ENCODE results near the gene LRRC31. TPM values are rescaled to one million over a fixed set of nuclear protein-coding genes. Genes with fewer than 3 reads are reported as not detected.

LRRC31 gene
- total RNA-seq, 2 experiments from 2014 or later, result not detected

- POLR2A ChIA-PET, result no interaction called here
- Mint-ChIP-seq H3K9me3 (ENCODE audit: low read depth) (no peaks in the 10 kb centered on the region), H3K36me3 (ENCODE audit: low read depth) (no peaks in the 10 kb centered on the region), H3K27ac (no peak overlapping the region), H3K4me1 (no peaks in the 10 kb centered on the region), H3K4me3 (no peak overlapping the region), H3K27me3 (peaks cover 4% of the 10 kb centered on the region)
- ATAC-seq (no peak), DNase-seq (no peak)
- intact Hi-C loops (cut with DNase I, micrococcal nuclease), result no loop called here
- CTCF ChIA-PET, result no interaction called here
These were observed 33.4 kb downstream of the LRRC31 start for GRCh38 chr3:169836078-169836941.

GRCh38 chr3:169835533-169835932 lies 34.2 kb downstream of the LRRC31 start:
- ChIA-PET POLR2A (no interaction called here), CTCF (no interaction called here)
- Mint-ChIP-seq H3K27me3 (peaks cover 4% of the 10 kb centered on the region), H3K9me3 (ENCODE audit: low read depth) (no peaks in the 10 kb centered on the region), H3K4me1 (no peaks in the 10 kb centered on the region), H3K27ac (no peak overlapping the region), H3K4me3 (no peak overlapping the region), H3K36me3 (ENCODE audit: low read depth) (no peaks in the 10 kb centered on the region)
- intact Hi-C loops (cut with DNase I, micrococcal nuclease), result no loop called here
- no peak for DNase-seq
- ATAC-seq, result no peak

GRCh38 chr3:169827712-169828111 lies 42.0 kb downstream of the LRRC31 start:
- Mint-ChIP-seq H3K36me3 (ENCODE audit: low read depth) (no peaks in the 10 kb centered on the region), H3K4me1 (no peaks in the 10 kb centered on the region), H3K4me3 (no peak overlapping the region), H3K27me3 (peaks cover 5% of the 10 kb centered on the region), H3K27ac (no peak overlapping the region), H3K9me3 (ENCODE audit: low read depth) (no peaks in the 10 kb centered on the region)
- POLR2A ChIA-PET, result no interaction called here
- ATAC-seq (no peak), DNase-seq (no peak)
- CTCF ChIA-PET, result no interaction called here
- intact Hi-C loops (cut with DNase I, micrococcal nuclease), result no loop called here

GRCh38 chr3:169825316-169825715 lies 44.4 kb downstream of the LRRC31 start:
- H3K27me3 Mint-ChIP-seq, result peaks cover 10% of the 10 kb centered on the region
- DNase-seq, result no peak
- no peak for ATAC-seq
- intact Hi-C loops (cut with DNase I, micrococcal nuclease), result no loop called here
- no peaks in the 10 kb centered on the region for H3K4me1 Mint-ChIP-seq
- no peak overlapping the region for H3K4me3 Mint-ChIP-seq
- H3K9me3 Mint-ChIP-seq (ENCODE audit: low read depth), result no peaks in the 10 kb centered on the region
- ChIA-PET CTCF (no interaction called here), POLR2A (no interaction called here)
- H3K27ac Mint-ChIP-seq, result no peak overlapping the region
- H3K36me3 Mint-ChIP-seq (ENCODE audit: low read depth), result no peaks in the 10 kb centered on the region

- Mint-ChIP-seq H3K4me3 (no peak overlapping the region), H3K4me1 (no peaks in the 10 kb centered on the region), H3K27me3 (peaks cover 14% of the 10 kb centered on the region), H3K36me3 (ENCODE audit: low read depth) (no peaks in the 10 kb centered on the region), H3K9me3 (ENCODE audit: low read depth) (no peaks in the 10 kb centered on the region), H3K27ac (no peak overlapping the region)
- ChIA-PET CTCF (interaction anchor here (0.6 to 1.6 kb wide), 2 partner anchors 40 to 89 kb away, joined by 3 read pairs; no protein-coding TSS in a partner anchor), POLR2A (interaction anchor here (0.5 kb wide), 1 partner anchor 16 kb away, joined by 3 read pairs; no protein-coding TSS in a partner anchor)
- no peak for ATAC-seq
- intact Hi-C loops (cut with DNase I, micrococcal nuclease), result no loop called here
- DNase-seq, result no peak
These were observed 46.8 kb downstream of the LRRC31 start for GRCh38 chr3:169822983-169823382.

GRCh38 chr3:169822540-169822939 lies 47.2 kb downstream of the LRRC31 start:
- Mint-ChIP-seq H3K36me3 (ENCODE audit: low read depth) (no peaks in the 10 kb centered on the region), H3K27me3 (peaks cover 14% of the 10 kb centered on the region)
- CTCF ChIA-PET, result interaction anchor here (0.6 to 1.6 kb wide), 2 partner anchors 41 to 88 kb away, joined by 3 read pairs; no protein-coding TSS in a partner anchor

GRCh38 chr3:169822091-169822490 lies 47.6 kb downstream of the LRRC31 start:
- no peak overlapping the region for H3K4me3 Mint-ChIP-seq
- no peaks in the 10 kb centered on the region for H3K9me3 Mint-ChIP-seq (ENCODE audit: low read depth)
- DNase-seq (no peak), ATAC-seq (no peak)
- H3K36me3 Mint-ChIP-seq (ENCODE audit: low read depth), result no peaks in the 10 kb centered on the region
- H3K27me3 Mint-ChIP-seq, result peaks cover 14% of the 10 kb centered on the region
- H3K4me1 Mint-ChIP-seq, result no peaks in the 10 kb centered on the region
- intact Hi-C loops (cut with DNase I, micrococcal nuclease), result no loop called here
- ChIA-PET POLR2A (interaction anchor here (0.7 kb wide), 1 partner anchor 328 kb away, joined by 3 read pairs; no protein-coding TSS in a partner anchor), CTCF (interaction anchor here (0.9 to 1.6 kb wide), 2 partner anchors 9 to 41 kb away, joined by 3 read pairs; no protein-coding TSS in a partner anchor)
- H3K27ac Mint-ChIP-seq, result no peak overlapping the region

More at GRCh38 chr3:169822540-169822939, 47.2 kb downstream of the LRRC31 start:
- no peaks in the 10 kb centered on the region for H3K4me1 Mint-ChIP-seq
- no peaks in the 10 kb centered on the region for H3K9me3 Mint-ChIP-seq (ENCODE audit: low read depth)
- intact Hi-C loops (cut with DNase I, micrococcal nuclease), result no loop called here
- H3K4me3 Mint-ChIP-seq, result no peak overlapping the region
- no peak overlapping the region for H3K27ac Mint-ChIP-seq
- ATAC-seq, result no peak
- POLR2A ChIA-PET, result interaction anchor here (0.5 to 0.7 kb wide), 2 partner anchors 16 to 328 kb away, joined by 3 read pairs; no protein-coding TSS in a partner anchor
- no peak for DNase-seq

- Mint-ChIP-seq H3K9me3 (ENCODE audit: low read depth) (peaks cover 13% of the 10 kb centered on the region), H3K27me3 (peaks cover 13% of the 10 kb centered on the region), H3K4me1 (peaks cover 11% of the 10 kb centered on the region), H3K4me3 (no peak overlapping the region), H3K27ac (no peak overlapping the region), H3K36me3 (ENCODE audit: low read depth) (peaks cover 10% of the 10 kb centered on the region)
- ATAC-seq, result no peak
- intact Hi-C loops (cut with DNase I, micrococcal nuclease), result no loop called here
- DNase-seq, result no peak
- CTCF ChIA-PET, result no interaction called here
- POLR2A ChIA-PET, result no interaction called here
These were observed 51.4 kb downstream of the LRRC31 start for GRCh38 chr3:169818316-169818715.

GRCh38 chr3:169815590-169816150 lies 54.1 kb downstream of the LRRC31 start:
- ATAC-seq (no peak), DNase-seq (no peak)
- ChIA-PET CTCF (interaction anchor here (0.7 kb wide), 1 partner anchor 47 kb away, joined by 3 read pairs; no protein-coding TSS in a partner anchor), POLR2A (no interaction called here)
- Mint-ChIP-seq H3K9me3 (ENCODE audit: low read depth) (peaks cover 13% of the 10 kb centered on the region), H3K4me1 (peaks cover 27% of the 10 kb centered on the region), H3K36me3 (ENCODE audit: low read depth) (peaks cover 10% of the 10 kb centered on the region), H3K4me3 (no peak overlapping the region), H3K27me3 (peaks cover 6% of the 10 kb centered on the region), H3K27ac (no peak overlapping the region)
- intact Hi-C loops (cut with DNase I, micrococcal nuclease), result no loop called here

GRCh38 chr3:169813757-169814517 lies 55.8 kb downstream of the LRRC31 start:
- Mint-ChIP-seq H3K27me3 (peaks cover 6% of the 10 kb centered on the region), H3K4me1 (peaks cover 27% of the 10 kb centered on the region), H3K27ac (peak overlapping the region; percentile 82), H3K4me3 (peak overlapping the region; percentile 77), H3K9me3 (ENCODE audit: low read depth) (peaks cover 13% of the 10 kb centered on the region), H3K36me3 (ENCODE audit: low read depth) (peaks cover 10% of the 10 kb centered on the region)
- ChIA-PET CTCF (interaction anchor here (0.6 to 1.6 kb wide), 2 partner anchors 40 to 1811 kb away, joined by 3 to 8 read pairs; partner anchors contain the start of gene MYNN), POLR2A (interaction anchor here (1.4 kb wide), 1 partner anchor 153 kb away, joined by 3 read pairs; no protein-coding TSS in a partner anchor)
- ATAC-seq (peak; percentile 84), DNase-seq (peak; percentile 89)
- intact Hi-C loops (cut with DNase I, micrococcal nuclease), result loop anchor here (1.0 to 5.0 kb wide), 9 partner anchors 42 to 367 kb away; partner anchors contain the start of genes SEC62 (in 2 of the 2), GPR160 (in 1 of the 2), PHC3 (in 1 of the 2) and TERC (in 1 of the 2)

- Mint-ChIP-seq H3K27me3 (peaks cover 4% of the 10 kb centered on the region), H3K27ac (peak overlapping the region; percentile 82), H3K4me1 (peaks cover 27% of the 10 kb centered on the region), H3K4me3 (peak overlapping the region; percentile 77), H3K36me3 (ENCODE audit: low read depth) (peaks cover 10% of the 10 kb centered on the region), H3K9me3 (ENCODE audit: low read depth) (peaks cover 13% of the 10 kb centered on the region)
- intact Hi-C loops (cut with DNase I, micrococcal nuclease), result loop anchor here (1.0 to 5.0 kb wide), 9 partner anchors 41 to 368 kb away; partner anchors contain the start of genes SEC62 (in 2 of the 2), GPR160 (in 1 of the 2), PHC3 (in 1 of the 2) and TERC (in 1 of the 2)
- DNase-seq (no peak), ATAC-seq (peak; percentile 2)
- POLR2A ChIA-PET, result interaction anchor here (1.4 kb wide), 1 partner anchor 154 kb away, joined by 3 read pairs; no protein-coding TSS in a partner anchor
- CTCF ChIA-PET, result interaction anchor here (1.1 kb wide), 2 partner anchors 49 to 155 kb away, joined by 3 read pairs; no protein-coding TSS in a partner anchor
These were observed 56.5 kb downstream of the LRRC31 start for GRCh38 chr3:169813278-169813677.

Measured in activated CD4-positive, alpha-beta T cell treated with anti-CD3 and anti-CD28 coated beads for 36 hours (primary cell).